ENCODE results near the gene IFNA6.

The IFNA6 gene

DNA sequence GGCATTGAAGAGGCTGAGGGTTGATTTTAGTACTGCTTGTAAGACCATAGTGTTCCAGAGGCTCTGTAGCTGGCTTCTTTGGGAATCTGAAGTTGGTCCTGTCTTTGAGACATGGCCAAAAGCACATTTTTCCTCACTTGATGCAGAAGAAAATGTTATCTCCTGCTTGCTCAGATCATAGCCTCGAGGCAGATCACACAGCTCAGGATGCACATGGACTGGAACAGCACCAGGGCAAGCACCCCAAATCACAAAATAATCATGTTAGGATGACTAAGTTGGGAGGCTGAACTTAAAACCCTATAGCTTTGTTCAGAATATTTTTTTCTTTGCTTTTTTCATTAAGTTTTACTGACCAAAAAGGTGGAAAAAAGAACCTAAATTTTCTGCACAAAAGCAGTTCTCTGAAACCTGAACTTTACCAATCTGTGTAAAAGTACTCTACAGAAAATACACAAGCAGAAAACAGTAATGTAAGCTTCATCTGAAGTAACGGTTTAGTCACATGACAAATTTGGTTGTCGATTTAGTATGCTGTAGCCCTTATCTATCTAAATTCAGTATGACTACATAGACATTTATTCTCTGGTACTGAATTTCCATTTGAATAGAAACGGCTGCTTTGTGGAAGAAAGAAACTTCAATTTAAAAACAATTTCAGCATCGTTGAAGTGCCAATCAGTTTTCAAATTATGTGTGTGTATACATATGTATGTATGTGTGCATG lies 18.8 kb downstream of the IFNA6 start:
- DNase-seq (ENCODE audit: low read depth) = no peak

DNA sequence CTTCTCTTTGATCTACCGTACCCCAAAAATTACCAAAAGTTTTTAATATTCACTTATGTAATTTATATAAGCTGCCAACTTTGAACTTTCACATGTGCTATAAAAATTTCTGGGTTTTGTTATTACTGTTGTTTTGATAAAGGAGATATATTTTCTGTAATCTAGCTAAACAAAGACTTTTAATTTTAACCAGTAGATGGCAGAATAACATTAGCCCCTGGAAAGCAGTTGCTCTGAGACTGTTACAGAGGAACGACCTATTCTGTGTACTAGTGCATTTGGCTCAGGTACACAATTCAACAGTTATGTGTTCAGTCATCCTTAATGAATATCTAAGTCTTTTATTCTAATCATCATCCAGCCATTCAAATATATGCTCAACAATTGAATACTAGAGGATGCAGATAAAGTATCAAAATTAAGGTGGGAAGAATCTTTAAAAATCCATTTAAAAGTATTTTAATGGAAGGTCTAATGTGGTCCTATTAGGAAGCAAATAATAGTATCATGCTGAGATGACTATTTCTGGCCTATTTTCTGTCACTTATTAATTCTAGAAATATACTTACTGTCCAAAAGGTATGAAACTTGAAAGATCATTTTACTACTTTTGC lies 24.1 kb downstream of the IFNA6 start:
- DNase-seq (ENCODE audit: low read depth) = no peak

DNA sequence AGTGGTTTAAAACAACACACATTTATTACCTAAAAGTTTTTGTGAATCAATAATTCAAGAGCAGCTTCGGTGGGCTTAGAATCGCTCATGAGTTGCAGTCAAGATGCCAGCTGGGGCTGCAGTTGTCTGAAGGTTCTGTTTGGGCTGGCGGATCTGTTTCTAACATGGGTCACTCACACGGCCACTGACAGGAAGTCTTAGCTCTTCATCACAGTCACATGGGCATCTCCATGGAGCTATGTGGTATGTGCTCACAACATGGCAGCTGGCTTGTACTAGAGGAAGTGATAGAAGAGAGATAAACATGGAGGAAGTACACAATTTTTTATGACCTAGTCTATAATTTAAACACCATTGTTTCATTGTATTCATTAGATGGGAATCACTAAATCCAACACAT lies 26.6 kb downstream of the IFNA6 start:
- no peak for DNase-seq (ENCODE audit: low read depth)

DNA sequence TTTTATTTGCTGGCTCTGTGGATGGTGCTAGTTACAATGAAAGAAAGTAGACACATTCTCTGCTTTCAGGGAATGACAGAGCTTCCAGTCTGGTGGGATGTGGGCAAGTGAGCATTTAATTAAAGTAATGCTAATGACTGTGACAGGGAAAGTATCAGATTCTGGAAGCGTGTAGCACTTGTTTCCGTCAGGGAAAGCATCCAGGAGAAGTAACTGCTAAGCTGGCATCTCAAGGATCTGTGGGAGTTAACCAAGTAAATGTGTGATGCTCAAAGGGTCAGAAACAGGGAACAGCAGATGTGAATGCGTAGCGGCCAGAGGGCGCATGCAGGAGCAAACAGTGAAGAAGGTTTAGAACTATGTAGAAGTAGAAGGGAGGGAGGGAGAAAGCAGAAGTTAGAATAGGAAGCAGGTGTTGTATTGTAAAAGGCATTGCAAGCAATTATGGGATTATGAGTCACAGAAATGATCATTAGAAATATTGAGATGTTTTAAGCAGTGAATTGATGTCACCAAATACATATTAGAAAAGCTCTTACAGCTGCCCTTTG lies 27.7 kb downstream of the IFNA6 start:
- no peak for DNase-seq (ENCODE audit: low read depth)

DNA sequence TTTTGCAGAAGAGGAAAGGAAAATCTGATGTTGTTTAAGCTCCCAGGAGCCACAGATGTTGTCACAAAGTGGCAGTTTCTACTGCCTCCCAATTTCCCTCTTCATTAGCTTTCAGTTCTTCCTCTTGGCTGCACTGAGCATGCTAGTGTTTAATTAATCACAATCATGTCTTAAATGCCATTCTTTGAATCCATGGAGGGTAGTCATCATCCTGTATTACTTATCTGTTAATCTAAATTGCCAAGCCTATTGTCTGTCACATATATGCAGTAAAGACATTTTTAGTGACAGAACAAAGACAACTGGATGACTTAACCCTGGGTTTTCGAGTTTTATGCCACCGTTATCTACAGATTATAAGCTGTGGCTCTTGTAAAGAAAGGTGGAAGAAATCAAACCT lies 30.2 kb downstream of the IFNA6 start:
- no peak for DNase-seq (ENCODE audit: low read depth)

DNA sequence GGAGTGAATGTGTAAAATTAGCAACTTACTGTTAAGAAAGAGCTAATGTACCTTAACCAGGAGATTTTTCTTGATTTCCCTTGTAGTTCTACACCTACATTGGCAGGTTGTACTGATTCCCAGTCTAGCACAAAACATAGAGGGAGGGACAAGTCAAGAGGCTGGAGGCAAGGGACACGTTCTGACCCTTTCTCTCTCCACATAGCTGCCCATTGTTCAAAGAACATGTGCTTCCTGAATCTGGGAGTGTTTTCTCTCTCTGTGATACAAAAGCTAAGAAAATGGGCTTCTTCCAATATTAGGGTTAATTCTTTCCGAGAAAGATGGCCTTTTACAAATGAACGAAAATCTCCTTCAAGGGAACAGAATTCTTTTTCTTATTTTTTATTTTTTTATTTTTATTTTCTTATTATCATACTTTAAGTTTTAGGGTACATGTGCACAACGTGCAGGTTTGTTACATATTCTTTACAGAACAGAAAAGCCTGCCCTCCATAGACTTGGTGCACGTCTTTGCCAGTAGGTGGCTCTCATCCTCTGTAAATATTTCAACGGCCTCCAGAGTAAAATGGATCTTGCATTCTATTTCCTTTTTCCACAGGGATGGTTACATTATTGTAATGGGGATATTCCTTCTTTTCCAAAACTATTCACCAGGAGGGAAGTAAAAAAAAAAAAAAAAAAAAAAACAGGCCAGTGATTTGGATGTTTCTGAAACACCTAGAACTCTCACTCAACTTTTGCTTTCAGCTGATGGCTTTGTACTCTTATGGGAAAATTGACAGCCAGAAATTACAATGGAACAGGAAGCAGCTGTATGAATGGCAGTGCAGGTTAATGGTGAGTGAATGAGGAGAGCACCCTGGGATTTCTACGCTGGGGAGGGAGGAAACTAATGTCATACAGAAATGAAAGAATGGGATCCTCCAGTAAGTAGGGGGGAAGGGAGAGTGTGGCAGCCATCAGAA lies 32.4 kb downstream of the IFNA6 start:
- DNase-seq (ENCODE audit: low read depth) = peak; percentile 32

DNA sequence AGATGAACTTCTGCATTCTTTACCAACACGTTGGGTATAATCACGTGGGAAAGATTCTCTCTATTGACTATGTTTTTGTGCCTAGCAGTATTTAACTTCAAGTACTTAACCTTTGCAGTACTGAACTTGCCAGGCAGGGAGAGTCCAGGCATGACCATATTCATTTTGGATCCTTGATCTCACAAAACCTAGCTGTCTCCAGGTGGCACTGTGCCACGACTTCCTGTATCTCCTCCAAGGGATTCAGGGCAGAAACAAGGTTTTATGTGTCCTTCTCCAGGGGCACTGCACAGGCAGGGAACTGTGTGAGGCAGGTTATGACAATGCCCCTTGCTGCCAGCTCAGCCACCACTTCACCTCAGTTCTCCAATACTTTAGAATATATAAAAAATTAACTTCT lies 33.8 kb downstream of the IFNA6 start:
- no peak for DNase-seq (ENCODE audit: low read depth)

DNA sequence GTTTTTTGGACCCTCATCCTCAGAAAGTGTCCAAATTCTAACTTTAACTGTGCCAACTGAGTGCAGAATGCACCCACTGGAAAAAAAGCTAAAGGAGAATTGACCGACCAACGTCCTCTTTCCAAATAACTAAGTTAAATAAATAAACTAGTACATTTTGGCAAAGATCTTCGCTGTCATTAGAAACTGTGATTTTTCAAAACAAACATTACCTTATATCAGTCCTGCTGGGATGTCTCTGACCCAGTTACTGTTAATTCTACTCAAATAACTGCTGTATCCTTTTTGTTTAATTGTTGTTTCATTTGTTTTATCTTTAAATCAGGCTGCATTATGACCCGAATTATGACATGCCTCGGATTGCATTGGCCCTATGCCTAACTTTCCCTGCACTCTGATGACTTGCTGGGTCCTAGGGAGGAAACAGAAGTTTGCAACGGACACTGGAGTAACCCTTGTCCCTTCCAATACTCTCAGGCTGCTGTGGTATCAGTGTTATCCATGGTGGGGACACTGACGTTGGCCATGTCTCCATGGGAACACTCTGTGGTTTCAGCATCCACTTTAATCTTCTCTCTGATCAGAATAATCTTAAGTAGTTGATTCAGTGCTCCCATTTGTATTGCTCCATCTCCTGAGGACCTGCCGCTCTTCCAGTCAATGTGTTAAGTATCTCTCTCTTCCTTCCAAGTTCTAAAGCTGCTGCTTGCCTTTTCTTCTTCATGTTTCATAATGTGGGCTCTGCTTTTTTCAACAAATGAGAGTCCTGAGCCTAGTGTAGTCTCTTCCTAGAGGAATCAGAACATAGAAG lies 34.5 kb downstream of the IFNA6 start:
- DNase-seq (ENCODE audit: low read depth) = no peak

DNA sequence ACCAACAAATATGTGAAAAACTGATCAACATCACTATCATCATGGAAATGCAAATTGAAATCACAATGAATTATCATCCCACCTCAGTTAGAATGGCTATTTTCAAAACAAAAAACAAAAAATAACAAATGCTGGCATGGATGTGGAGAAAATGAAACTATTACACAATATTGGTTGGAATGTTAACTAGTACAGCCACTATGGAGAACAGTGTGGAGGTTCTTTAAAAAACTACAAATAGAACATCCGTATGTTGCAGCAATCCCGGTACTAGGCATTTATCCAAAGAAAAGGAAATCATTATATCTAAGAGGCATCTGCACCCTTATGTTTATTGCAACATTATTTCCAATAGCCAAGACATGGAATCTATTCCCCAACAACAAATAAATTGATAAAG lies 36.5 kb downstream of the IFNA6 start:
- DNase-seq (ENCODE audit: low read depth) = no peak

DNA sequence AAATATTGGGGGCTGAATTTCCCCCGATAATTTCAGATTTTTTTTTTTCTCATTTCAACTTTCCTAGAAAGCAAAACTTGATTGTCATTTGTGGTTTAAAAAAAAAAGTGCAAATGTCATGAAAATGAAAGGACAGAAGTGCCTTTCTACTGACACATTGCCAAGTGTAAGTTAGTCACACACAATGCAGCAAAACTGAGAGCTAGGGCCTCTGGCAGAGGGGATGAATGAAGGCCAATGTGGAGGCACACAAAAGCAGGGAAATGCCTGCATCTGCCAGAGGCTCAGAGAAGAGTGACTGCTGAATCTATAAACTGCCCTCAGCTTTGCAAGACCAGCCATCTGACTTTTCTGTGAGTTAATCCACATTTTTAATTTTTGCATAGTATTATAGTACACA lies 38.8 kb downstream of the IFNA6 start:
- no peak for DNase-seq (ENCODE audit: low read depth)

DNA sequence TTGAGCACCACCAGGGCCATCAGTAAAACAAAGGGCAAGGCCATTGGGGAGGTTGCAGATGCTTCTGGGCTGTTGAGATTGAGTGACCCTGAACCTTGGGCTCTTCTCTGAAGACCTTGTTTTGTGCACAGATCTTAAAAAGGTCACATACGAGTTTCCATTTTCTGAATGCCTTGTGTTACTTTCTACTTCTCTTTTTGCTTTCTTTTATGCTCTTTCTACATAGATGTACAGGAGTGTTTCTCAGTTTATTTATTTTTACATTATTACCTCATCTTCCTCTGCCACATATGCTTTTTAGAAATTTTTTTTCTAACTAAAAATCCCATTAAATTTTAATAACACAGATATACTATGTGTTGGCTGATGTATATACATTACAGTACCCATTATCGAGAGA lies 45.5 kb downstream of the IFNA6 start, which contains the start of gene IFNA5:
TSS of gene IFNA5 (minus strand) at position 101 of the 400 bp plus-strand sequence. CDS start at position 44, 57 bp downstream.
- DNase-seq (ENCODE audit: low read depth) = no peak

Measured in stromal cell of bone marrow (primary cell).